Testis (tissue), 3 donors: ENCODE data around the gene CHIT1. TPM values are rescaled to one million over a fixed set of nuclear protein-coding genes. Genes with fewer than 3 reads are reported as not detected.

Source experiments
- DNase-seq: peaks from one replicate; pipeline ENCODE4 v3.0.0-alpha.2; 2019
- H3K27ac ChIP-seq, 2 donors: fragments of 200-600 bp; sonication (generic); one replicate each; pipeline ENCODE4 v1.5.1; 2019
- H3K27me3 ChIP-seq: fragments of 200-600 bp; sonication (generic); one replicate; pipeline ENCODE4 v1.5.1; 2019
- H3K36me3 ChIP-seq: fragments of 200-600 bp; sonication (generic); one replicate; pipeline ENCODE4 v1.5.1; 2017; ENCODE audit warnings: low read depth; ENCODE audit errors: missing control alignments
- H3K4me1 ChIP-seq: fragments of 200-600 bp; sonication (generic); one replicate; pipeline ENCODE4 v1.5.1; 2019
- H3K4me3 ChIP-seq, 2 donors: fragments of 200-600 bp; sonication (generic); one replicate each; pipeline ENCODE4 v1.5.1; 2017 to 2019
- H3K9me3 ChIP-seq: fragments of 200-600 bp; sonication (generic); one replicate; pipeline ENCODE4 v1.5.1; 2017
- CTCF ChIP-seq, 3 experiments: fragments of 450-650 bp in 2 of 3; fragments of 200-600 bp in 1 of 3; sonication (generic) in 1 of 3; IDR thresholded peaks; one replicate each; pipeline ENCODE4 v1.5.1; 2016 to 2019; ENCODE audit warnings: antibody characterized with exemption in 3 of 3, mild to moderate bottlenecking in 2 of 3, moderate library complexity in 1 of 3
- POLR2A ChIP-seq: fragments of 450-650 bp; IDR thresholded peaks from one replicate; pipeline ENCODE4 v1.6.1; 2017; ENCODE audit warnings: antibody characterized with exemption, mild to moderate bottlenecking, moderate library complexity
- WGBS, 2 donors: methylation state at CpG; one replicate each; pipeline ENCODE4 v1.1.5; 2018; 5-methylcytosine and 5-hydroxymethylcytosine counted together
- intact Hi-C: fragments of 100-400 bp; cut with DNase I; formaldehyde crosslinking; loops from one replicate; pipeline ENCODE4 v1.15.1; 2023; ENCODE audit warnings: low total_unique reads
- polyA plus RNA-seq: library from polyadenylated mRNA; stranded (reverse); fragments of 350-450 nt; fragmentation: Illumina TruSeq; extraction: RNeasy Lipid Tissue Mini Kit (QIAGEN cat#74804); gene quantifications from one replicate; pipeline ENCODE4 v1.2.3, GENCODE V29; 2014; ENCODE audit warnings: low read depth, low replicate concordance; ENCODE audit not compliant: insufficient read depth
- total RNA-seq, 2 donors: library from RNA; depleted of rRNA; stranded (reverse); fragments of >200 nt; gene quantifications; one replicate each; pipeline ENCODE4 v1.2.3, GENCODE V29; 2016

The CHIT1 gene
- total and polyA plus RNA-seq, 3 donors from 2014 or later: 0.08 to 9.9 (median 0.62) TPM

DNA sequence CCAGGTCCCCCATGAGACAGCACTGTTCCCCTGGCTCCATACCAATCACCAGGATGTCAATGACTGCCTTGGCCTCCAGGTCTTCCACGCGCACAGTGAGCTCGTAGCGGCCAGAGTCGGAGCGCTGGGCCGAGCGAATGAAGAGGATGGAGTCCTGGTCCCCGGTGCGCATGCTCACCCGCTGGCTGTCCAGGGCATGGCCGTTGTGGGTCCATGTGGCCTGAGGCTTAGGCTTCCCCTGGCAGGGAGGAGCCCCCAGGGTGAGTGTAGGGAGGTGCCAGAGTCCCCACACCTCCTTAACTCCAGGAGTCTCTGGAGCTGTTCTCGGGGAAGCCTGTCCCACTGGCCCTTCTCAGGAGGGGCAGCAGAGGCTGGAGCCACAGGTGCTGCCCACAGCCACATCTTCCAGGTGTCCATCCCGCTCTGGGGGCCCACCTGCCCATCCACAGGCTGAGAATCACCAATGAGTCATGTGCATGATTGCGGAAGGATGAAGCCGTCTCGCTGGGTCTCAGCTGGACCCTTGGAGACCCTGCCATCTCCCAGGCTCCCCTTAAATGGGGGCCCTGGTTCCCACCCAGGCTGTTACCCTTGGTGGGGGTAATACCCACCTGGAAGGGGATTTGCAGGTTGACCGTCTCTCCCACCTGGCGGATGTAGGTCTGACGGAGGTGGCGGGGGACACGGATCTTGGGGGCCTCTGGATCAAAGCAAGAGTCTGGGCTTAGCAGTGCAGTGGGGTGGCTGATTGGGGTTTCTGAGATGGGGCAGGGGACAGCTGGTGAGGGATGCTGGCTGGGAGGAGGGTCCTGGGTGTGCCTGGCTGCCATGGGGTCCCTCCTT lies 57.9 kb downstream of the CHIT1 start:
- WGBS, 2 donors: 93 to 97% methylated on average over 12 to 22 of the region's 22 CpGs
- TF ChIP-seq CTCF (IDR thresholded peaks at IDR 0.05) (no peak), POLR2A (no peak)
- peaks cover 24% of the 10 kb centered on the region for H3K4me1 ChIP-seq
- no peaks in the 10 kb centered on the region for H3K36me3 ChIP-seq
- no peaks in the 10 kb centered on the region for H3K27me3 ChIP-seq
- no peak overlapping the region for H3K4me3 ChIP-seq
- no peaks in the 10 kb centered on the region for H3K9me3 ChIP-seq
- intact Hi-C loops: no loop called here
- no peak overlapping the region for H3K27ac ChIP-seq
- DNase-seq: no peak

GRCh38 chr1:203170625-203171330 lies 58.7 kb downstream of the CHIT1 start:
- Histone ChIP-seq H3K27me3 (no peaks in the 10 kb centered on the region), H3K27ac (no peak overlapping the region), H3K9me3 (no peaks in the 10 kb centered on the region), H3K4me3 (no peak overlapping the region), H3K36me3 (no peaks in the 10 kb centered on the region), H3K4me1 (peaks cover 19% of the 10 kb centered on the region)
- TF ChIP-seq POLR2A (no peak), CTCF (IDR thresholded peaks at IDR 0.05) (no peak)
- intact Hi-C loops: no loop called here
- WGBS, 2 donors: 90 to 91% methylated on average over 5 to 8 of the region's 8 CpGs
- DNase-seq: no peak

DNA sequence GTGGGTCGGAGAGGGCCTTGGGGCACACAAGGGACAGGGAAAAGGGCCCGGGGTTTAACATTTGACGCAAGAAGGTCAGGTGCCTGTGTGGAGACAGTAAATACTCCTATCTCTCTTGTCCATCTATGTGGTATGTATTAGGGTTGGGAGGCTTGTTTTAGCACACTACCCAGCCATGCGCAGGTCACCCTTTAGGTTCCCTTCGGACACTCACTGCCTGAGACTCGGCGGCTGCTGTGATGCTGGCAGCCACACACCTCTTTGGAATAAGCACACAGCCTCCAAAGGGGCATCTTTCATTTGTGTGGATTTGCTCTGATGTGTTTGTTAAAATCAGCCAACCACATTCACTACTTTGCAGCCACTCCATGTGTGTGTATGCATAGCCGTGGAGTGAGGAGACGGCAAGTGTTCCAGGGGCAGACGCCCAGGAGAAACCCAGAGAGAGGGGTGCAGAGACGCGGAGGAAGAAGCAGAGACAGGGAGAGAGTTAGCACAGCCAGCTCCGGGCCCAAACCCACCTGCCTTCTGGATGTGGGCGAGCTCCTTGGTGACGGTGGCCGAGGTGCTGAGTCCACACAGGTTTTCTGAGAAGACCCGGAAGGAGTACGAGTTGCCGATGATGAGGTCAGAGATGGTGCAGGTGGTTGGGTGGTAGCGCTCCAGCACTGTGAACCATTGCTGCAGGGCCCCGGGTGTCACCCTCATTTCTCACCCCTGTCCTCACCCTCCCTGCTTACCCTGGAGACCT lies 59.5 kb downstream of the CHIT1 start:
- H3K27ac ChIP-seq: no peak overlapping the region
- TF ChIP-seq POLR2A (no peak), CTCF (IDR thresholded peaks at IDR 0.05) (no peak)
- intact Hi-C loops: no loop called here
- no peak for DNase-seq
- peaks cover 13% of the 10 kb centered on the region for H3K4me1 ChIP-seq
- no peak overlapping the region for H3K4me3 ChIP-seq
- no peaks in the 10 kb centered on the region for H3K27me3 ChIP-seq
- H3K36me3 ChIP-seq: no peaks in the 10 kb centered on the region
- H3K9me3 ChIP-seq: no peaks in the 10 kb centered on the region
- 90 to 92% methylated on average over 16 to 21 of the region's 21 CpGs for WGBS, 2 donors

GRCh38 chr1:203168991-203169390 lies 60.5 kb downstream of the CHIT1 start:
- H3K9me3 ChIP-seq: no peaks in the 10 kb centered on the region
- H3K27ac ChIP-seq: no peak overlapping the region
- peaks cover 13% of the 10 kb centered on the region for H3K4me1 ChIP-seq
- no peak overlapping the region for H3K4me3 ChIP-seq
- TF ChIP-seq CTCF (IDR thresholded peaks at IDR 0.05) (no peak), POLR2A (no peak)
- intact Hi-C loops: no loop called here
- no peaks in the 10 kb centered on the region for H3K36me3 ChIP-seq
- DNase-seq: no peak
- no peaks in the 10 kb centered on the region for H3K27me3 ChIP-seq
- 96% methylated on average over 4 to 9 of the region's 9 CpGs for WGBS, 2 donors
